Activated CD8-positive, alpha-beta memory T cell treated with anti-CD3 and anti-CD28 coated beads for 48 hours (primary cell): ENCODE measurements around the gene ARHGEF39.
"Not testable (repeated sequence)": the region's sequence is repeated elsewhere in the genome, so short reads cannot be mapped to it uniquely, and the experiment has no call there.

Source experiments
- DNase-seq, 3 experiments: peaks; one replicate each; pipeline ENCODE4 v3.0.0-alpha.2; 2020; ENCODE audit warnings: low read depth in 2 of 3, low spot score in 2 of 3

ARHGEF39 gene

DNA sequence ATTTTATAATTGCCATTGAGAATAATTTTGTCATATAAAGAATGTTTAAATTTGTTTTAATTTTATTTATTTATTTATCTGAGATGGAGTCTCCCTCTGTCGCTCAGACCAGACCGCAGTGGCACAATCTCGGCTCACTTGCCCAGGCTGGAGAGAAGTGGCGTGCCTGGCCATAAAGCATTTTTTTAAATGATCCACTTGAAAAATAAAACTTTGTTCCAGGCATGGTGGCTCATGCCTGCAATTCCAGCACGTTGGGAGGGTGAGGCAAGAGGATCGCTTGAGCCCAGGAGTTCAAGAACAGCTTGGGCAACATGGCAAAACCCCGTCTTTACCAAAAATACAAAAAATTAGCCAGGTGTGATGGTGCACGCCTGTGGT lies 12.2 kb downstream of the ARHGEF39 start:
- DNase-seq: no peak

DNA sequence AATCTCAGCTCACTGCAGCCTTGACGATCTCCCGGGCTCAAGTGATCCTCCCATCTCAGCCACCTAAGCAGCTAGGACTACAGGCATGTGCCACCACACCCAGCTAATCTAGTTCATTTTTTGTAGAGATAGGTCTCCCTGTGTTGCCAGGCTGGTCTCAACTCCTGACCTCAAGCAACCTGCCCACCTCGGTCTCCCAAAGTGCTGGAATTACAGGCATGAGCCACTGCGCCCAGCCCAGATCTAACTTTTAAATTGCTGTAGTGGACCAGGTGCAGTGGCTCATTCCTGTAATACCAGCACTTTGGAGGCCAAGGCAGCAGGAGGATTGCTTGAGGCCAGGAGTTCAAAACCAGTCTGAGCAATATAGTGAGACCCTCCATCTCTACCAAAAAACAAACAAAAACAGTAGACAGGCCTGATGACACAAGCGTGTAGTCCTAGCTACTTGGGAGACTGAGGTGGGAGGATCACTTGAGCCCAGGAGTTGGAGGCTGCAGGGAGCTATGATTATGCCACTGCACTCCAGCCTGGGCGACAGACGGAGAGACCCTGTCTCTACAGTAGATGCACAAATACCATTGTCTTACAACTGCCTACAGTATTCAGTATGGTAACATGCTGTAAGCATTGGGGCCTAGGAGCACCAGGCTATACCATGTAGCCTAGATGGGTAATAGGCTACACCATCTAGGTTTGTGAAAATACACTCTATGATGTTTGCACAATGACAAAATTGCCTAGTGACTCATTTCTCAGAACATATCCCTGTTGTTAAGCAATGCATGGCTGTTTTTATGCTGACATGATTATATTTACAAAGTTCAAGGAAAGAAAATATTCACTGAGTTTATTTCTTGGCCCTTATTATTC lies 12.8 kb downstream of the ARHGEF39 start:
- no peak for DNase-seq

DNA sequence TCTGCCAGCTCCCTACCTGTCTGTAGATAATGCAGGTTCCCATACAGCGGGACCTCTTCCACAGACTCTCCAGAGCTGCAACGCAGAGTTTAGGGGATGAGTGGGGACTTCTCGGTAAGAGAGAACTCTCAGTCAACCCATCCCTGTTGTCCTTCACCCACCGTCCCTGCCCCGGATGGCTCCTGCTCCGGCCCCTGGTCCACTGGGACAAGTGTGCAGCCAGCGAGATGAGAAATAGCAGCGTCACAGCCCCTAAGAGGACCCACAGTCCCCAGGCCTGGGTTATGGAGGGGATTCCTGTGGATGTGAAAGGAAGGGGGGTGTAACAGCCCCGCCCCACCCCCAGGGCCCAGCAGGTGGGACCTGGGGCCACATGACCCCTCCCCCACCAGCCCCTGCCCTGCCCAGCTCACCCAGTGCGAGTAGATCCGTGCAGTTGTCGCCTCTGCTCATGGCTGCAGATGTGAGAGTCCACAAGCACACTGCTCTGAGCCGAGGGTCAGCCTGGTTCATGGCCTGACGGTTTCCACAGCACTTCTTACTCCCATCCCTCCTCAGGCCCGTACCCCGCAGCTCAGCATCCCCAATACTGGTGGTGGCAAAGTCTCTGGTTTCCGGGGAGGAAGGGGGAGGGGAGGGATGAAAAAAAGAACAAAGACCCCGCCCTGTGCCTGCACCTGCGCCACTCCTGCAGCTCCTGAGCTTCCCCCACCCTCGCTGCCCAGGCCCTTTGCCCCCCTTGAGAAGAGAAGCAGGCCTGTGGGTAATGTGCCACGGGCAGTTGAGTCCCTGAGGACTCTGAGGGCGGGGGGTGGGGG lies 14.4 kb downstream of the ARHGEF39 start, which contains the start of gene SIT1:
Gene SIT1 (minus strand): TSS at position 591 of the 818 bp plus-strand sequence. CDS start 78 bp downstream, at position 513.
- DNase-seq: no peak

DNA sequence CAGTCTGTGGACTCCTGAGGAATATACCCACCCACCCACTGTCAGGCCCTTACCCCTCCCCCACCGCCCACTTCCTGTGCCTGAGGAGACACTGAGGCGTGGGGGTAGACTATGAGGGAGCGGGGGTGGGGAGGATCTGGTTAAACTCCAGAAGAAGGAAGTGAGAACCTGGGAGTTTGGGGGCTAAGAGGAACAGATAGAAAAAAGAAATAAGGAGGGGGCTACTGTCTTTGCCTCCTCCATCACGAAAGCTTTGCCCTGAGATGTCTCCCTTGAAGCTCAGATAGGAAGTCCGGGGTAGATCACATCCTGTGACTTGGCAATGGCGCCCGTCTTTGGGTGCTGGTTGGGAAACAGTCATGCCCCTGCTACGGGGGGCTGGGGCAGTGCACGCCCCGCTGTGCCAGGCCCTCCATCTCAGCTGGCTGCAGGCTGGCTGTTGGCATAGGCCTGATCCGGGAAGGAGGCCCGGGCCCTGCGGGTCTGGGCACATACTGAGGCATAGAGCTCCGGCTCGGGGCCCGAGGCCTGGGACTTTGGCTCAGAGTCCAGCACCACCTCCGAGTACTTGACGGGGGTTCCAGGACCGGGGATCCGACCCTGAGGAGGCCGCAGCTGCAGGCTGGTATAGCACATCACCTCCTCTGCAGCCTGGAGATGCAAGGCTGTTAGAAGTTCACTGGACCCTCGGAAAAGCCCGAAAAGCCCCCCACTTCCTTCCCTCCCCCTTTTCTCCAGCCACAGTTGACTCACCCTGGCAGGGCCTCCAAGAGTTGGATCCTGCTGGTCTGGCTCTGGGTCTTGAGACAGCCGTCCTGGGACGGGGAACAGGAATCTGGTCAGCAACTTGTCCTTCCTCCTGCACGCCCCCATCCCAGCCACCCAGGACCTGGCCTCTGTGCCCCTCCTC lies 15.3 kb downstream of the ARHGEF39 start:
- DNase-seq: peak in 1 of 3 experiments; percentile 32

DNA sequence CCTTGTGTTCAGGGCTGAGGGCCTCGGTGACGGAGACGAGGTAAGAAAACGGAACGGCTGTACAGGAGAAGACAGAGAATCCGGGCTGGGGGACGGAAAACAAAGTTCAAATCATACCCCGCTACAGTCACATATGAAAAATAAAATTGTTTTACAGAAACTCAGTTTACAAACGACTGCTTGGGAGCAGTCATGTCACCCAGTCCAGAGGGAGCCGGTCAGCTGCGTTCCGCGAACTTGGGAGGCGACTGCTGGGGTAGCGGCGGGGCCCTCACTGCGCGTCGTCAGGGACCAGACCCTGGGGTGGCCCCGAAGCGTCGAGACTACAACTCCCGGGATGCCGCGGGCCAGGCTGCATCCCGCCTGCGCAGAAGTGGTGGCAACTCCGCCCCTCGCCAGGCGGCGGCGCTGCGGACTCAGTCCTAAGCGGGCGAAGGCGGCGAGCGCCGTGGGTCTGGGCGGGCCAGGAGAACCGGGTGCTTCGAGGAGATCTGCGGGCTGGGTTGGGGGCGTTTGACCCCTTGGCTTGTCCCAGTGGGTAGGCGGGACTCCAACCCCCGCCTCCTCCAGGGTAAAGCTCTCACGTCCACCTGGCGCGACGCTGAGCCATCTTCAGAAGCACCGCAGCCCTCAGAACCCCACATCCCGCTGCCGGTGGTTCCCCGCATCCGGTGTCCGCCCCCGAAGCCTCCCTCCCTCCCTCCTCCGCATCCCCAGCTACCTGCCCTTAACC lies 18.3 kb downstream of the ARHGEF39 start:
- peak; percentile 82 to 84 (median 83) for DNase-seq

DNA sequence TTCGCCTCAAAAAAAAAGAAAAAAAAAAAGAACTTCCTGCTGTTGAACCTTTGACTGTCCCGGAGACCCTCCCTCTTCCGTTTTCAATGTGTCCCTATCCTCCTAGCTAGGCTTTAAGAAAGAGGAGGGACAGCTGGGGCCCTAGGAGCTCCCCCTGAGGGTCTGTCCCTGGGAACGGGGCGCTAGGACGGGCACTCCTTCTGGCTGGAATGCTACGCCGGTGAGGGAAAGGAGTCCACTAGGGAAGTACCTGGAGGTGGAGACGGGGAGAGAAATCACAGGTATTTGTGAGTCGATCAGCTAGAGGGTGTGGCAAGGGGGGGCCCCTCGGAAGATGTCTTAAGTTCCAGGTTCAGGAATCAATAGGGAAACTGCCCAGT lies 18.9 kb downstream of the ARHGEF39 start:
- DNase-seq: no peak

DNA sequence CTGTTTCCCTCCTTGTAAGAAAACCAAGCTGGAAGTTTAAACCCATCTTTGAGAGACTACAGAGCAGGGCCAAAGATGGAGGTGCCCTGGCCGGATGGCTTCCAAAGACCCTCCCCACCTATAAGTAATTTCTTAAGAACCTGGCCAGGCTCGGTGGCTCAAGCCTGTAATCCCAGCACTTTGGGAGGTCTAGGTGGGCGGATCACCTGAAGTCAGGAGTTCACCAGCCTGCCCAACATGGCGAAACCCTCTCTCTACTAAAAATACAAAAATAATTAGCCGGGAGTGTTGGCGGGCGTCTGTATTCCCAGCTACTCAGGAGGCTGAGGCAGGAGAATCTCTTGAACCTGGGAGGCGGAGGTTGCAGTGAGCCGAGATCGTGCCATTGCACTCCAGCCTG lies 19.3 kb downstream of the ARHGEF39 start:
- DNase-seq: not testable (repeated sequence)

DNA sequence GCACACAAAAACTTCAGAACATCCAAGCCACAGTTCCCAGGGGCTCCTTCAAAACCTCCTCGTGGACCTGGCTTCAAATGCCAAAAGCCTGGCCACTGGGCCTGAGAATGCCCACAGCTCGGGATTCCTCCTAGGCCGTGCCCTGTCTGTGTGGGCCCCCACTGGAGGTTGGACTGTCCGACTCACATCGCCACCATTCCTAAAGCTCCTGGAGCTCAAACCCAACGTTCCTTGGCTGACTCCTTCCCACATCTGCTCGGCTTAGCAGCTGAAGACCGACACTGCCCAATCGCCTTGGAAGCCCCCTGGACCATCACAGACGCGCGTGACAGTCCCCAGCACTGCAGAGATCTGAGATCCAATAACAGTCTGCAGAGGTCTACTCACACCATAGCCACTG lies 21.9 kb downstream of the ARHGEF39 start:
- no peak for DNase-seq

DNA sequence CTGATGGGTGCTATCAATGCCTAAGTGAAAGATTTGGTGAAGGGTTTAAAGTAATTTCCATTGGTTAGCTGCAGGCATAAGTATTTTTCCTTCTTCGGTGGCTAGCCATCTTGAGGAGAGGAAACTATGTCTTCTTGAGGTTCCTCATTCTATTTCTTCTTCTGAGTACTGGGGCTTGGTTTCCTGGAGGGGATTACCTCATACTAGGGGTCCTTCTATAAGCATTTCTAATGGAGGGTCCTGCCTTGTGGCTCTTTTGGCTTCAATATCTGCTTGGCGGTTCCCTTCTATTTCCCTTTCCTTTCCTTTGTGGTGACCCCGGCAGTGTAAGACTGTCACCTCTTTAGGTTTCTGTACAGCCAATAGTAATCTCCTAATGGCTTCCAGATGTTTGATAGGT lies 23.5 kb downstream of the ARHGEF39 start:
- DNase-seq: not testable (repeated sequence)

DNA sequence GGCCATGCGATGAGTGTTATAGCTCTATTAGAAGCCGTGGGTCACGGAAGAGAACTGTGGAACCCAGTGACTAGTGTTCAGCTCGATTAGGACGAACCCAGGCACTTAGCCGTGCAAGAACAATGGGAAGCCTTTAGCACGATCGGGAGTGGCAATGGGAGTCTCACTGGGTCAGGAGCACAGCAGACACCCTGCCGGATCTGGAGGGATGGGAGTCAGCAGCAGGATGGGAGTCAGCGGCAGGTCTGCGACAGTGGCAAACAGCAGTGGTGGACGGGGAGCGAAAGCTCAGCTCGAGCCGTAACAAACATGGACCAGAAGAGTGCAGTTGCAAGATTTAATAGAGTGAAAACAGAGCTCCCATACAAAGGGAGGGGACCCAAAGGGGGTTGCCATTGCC lies 24.6 kb downstream of the ARHGEF39 start:
- DNase-seq: not testable (repeated sequence)

DNA sequence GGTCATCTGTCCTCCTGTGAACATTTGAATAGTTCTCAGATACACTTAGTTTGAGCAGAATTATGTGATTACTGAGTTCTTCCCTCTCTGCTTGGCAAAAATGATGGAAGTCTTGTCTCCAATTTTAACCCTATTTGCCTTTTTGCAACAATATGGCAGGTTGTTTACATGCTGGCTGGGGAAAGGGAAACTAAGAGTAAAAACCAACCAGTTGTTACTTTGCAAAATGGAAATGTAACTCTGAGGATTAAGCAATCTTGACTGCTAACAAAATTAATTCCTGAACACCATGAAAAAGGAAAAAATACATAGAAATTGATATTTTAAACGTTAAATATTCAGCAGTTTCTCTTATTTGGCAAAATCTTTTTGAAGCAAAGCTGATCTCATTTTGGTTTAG lies 25.4 kb downstream of the ARHGEF39 start:
- no peak for DNase-seq

DNA sequence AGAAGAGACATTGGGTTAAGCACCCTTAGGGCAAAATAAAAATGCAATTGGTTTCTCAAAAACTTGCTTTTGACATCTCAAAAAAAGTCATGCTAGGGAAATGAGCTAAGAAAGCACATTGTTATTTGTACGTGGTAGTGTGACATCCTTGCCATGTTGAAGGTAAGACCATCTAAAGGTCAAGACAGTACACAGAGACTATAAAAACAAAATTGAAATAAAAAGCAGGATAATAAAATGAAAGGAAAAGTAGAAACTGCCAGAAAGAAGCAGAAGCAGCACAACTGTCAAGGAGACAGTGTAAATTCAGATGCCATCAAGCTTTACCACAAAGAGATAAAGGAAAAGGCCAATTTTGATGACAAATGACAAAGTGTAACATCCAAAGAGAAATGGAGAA lies 25.8 kb downstream of the ARHGEF39 start:
- DNase-seq: not testable (repeated sequence)

DNA sequence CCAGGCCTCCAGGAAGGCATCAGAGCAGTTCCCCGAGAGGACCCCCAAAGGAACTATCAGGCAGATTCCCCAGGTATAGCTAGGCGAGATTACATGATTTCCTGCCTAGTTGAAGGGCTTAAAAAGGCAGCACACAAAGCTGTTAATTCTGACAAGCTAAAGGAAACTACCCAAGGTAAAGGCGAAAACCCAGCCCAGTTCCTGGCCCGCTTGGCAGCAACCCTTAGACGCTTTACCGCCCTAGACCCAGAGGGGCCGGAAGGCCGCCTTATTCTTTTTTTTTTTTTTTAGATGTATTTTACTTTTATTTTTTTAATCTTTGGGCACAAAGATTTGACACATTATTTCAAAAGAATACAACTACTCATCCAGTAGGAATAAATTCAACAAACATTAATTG lies 26.2 kb downstream of the ARHGEF39 start:
- not testable (repeated sequence) for DNase-seq

DNA sequence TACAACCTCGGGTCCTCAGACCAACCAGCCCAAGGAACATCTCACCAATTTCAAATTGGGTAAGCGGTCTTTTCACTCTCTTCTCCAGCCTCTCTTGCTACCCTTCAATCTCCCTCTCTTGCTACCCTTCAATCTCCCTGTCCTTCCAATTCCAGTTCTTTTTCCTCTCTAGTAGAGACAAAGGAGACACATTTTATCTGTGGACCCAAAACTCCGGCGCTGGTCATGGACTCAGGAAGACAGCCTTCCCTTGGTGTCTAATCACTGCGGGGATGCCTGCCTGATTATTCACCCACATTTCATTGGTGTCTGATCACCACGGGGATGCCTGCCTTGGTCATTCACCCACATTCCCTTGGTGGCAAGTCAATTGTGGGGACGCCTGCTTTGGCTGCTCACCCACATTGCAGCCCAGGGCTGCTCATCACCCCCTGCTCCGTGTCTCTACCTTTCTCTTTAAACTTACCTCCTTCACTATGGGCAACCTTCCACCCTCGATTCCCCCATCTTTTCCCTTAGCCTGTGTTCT lies 27.5 kb downstream of the ARHGEF39 start:
- DNase-seq: not testable (repeated sequence)

DNA sequence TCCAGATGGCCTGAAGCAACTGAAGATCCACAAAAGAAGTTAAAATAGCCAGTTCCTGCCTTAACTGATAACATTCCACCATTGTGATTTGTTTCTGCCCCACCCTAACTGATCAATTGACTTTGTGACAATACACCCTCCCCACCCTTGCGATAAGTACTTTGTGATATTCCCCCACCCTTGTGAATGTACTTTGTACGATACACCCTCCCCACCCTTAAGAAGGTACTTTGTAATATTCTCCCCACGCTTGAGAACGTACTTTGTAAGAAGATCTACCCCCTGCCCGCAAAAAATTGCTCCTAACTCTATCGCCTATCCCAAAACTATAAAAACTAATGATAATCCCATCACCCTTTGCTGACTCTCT lies 28.1 kb downstream of the ARHGEF39 start:
- DNase-seq: not testable (repeated sequence)

DNA sequence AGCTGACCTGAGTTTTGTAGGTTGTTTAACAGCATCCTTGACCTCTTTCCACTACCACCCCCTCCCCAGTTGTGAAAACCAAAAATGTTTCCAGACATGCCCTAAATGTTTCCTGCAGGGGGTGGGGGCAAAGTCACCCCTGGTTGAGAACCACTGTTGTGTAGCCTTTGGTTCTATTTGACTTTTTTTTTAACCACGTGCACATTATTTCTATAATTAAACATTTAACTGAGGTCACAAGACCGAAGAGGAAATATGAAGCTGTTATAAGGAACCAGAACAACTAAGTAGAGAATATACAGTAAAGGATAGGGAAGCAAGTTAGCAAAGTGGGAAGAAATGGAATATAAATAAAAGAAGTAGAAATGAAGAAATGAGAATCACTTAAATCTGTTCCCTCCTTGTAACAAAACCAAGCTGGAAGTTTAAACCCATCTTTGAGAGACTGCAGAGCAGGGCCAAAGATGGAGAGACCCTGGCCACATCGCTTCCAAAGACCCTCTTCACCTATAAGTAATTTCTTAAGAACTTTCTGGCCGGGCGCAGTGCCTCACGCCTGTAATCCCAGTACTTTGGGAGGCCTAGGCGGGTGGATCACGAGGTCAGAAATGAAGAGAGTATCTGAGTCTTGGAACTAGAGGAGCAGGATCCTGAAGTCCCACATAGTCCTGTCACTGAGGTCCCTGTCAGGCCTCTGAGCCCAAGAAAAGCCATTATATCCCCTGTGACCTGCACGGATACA lies 28.7 kb downstream of the ARHGEF39 start:
- no peak for DNase-seq

DNA sequence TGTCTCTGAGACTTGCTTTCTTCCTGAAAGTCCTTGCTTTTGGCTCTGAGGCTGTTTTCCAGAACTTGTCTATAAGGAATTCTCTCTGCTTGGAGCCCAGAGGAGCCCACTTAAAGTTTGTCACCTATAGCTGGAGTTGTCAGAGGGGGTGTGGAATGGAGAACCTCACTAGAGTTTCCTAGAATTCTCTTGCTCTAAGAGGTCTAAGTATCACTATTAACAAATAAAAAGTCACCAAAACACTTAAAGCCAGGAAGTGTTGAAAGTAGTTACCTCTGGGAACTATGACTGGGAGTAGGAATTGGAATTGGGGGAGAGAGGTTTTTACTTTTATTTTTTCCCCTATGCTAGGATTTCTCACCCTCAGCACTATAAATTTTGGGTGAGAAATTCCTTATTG lies 29.3 kb downstream of the ARHGEF39 start:
- DNase-seq: no peak

DNA sequence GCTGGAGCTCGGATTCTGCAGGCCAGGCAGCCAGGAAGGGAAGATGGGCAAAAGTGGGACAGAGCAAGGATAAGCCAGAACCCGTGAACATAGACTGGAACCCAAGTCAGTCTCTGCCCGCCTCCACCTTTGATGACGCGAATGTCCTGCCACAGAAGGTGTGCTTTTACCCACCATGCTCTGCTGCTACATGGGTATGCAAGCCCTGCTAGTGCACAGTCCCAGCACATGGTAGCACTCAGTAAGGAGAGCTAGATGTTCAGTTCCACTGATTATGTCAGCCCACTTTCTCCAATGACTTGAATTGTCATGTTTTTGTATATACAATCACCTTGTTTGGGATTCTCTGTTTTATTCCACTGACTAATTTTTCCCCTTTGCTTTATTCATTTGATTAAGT lies 35.4 kb downstream of the ARHGEF39 start:
- no peak for DNase-seq

DNA sequence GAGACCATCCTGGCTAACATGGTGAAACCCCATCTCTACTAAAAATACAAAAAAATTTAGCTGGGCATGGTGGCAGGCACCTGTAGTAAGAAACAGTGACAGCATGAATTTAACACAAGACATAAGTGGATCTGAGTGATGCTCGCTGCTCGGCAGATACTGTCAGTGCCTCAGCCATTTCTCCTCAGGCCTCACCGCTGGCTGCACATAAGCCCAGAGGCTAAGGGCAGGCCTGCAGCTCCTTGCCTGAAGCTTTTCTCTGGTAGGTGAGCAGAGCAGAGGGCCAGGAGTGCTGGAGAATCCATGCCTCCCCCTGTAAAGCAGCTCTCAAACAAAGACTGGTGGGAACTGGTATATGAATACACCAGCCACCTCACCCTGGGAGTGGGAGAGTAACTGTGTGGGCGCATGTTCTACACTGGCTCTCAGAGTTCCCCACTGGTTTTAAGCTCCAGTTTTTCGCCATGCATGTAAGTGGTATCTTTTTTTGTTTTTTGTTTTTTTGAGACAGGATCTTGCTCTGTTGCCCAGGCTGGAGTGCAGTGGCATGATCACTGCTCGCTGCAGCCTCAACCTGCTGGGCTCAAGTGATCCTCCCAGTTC lies 36.5 kb downstream of the ARHGEF39 start:
- no peak for DNase-seq
